Immature natural killer cell (primary cell): ENCODE results near the gene SHISA5. TPM values are rescaled to one million over a fixed set of nuclear protein-coding genes. Genes with fewer than 3 reads are reported as not detected.

ENCODE experiments used
- polyA plus RNA-seq, 3 donors: library from polyadenylated mRNA; unstranded; fragments of 300-500 nt; fragmentation: Illumina TruSeq; gene quantifications; one replicate each; pipeline ENCODE4 v1.2.3, GENCODE V29; 2021

The SHISA5 gene
- polyA plus RNA-seq, 3 donors from 2014 or later = 351 to 618 (median 505) TPM

Other genes with a start within 250 kb of the SHISA5 start
- gene NME6, start 202.8 kb downstream of the SHISA5 start, polyA plus RNA-seq = 10 to 100 TPM; 41.9 to 75.1 (median 64.0) TPM
- not detected for gene SPINK8, start 170.5 kb downstream of the SHISA5 start, polyA plus RNA-seq
- gene FBXW12, start 132.0 kb downstream of the SHISA5 start, polyA plus RNA-seq = not detected
- under 1 TPM in 2 of 3 donors, not detected in 1; 0.11 to 0.19 TPM for gene PLXNB1, start 74.1 kb downstream of the SHISA5 start, polyA plus RNA-seq
- gene CCDC51, start 64.1 kb downstream of the SHISA5 start, polyA plus RNA-seq = 10 to 100 TPM; 10.2 to 16.3 (median 10.6) TPM
- gene TMA7, start 63.9 kb downstream of the SHISA5 start, polyA plus RNA-seq = 1,000 to 10,000 TPM in 1 of 3 donors, 100 to 1,000 TPM in 2; 593 to 1,259 (median 677) TPM
- 10 to 100 TPM in 1 of 3 donors, 1 to 10 TPM in 2; 6.4 to 12.6 (median 6.6) TPM for gene ATRIP, start 57.4 kb downstream of the SHISA5 start, polyA plus RNA-seq
- gene PFKFB4, start 52.6 kb upstream of the SHISA5 start, polyA plus RNA-seq = under 1 TPM in 2 of 3 donors, not detected in 1; 0.17 to 0.78 TPM
- not detected for gene UCN2, start 59.6 kb upstream of the SHISA5 start, polyA plus RNA-seq
- not detected for gene COL7A1, start 91.2 kb upstream of the SHISA5 start, polyA plus RNA-seq
- 100 to 1,000 TPM; 189 to 544 (median 231) TPM for gene UQCRC1, start 105.5 kb upstream of the SHISA5 start, polyA plus RNA-seq
- not detected for gene TMEM89, start 117.6 kb upstream of the SHISA5 start, polyA plus RNA-seq
- gene SLC26A6, start 131.3 kb upstream of the SHISA5 start, polyA plus RNA-seq = 1 to 10 TPM; 2.2 to 7.8 (median 5.1) TPM
- under 1 TPM in 2 of 3 donors, not detected in 1; 0.46 to 0.48 TPM for gene CELSR3, start 158.7 kb upstream of the SHISA5 start, polyA plus RNA-seq
- gene NCKIPSD, start 181.7 kb upstream of the SHISA5 start, polyA plus RNA-seq = 1 to 10 TPM; 4.8 to 8.7 (median 5.6) TPM
- 10 to 100 TPM; 55.5 to 82.3 (median 63.7) TPM for gene IP6K2, start 213.0 kb upstream of the SHISA5 start, polyA plus RNA-seq